ENCODE measurements around the gene POU5F1. TPM values are rescaled to one million over a fixed set of nuclear protein-coding genes. Genes with fewer than 3 reads are reported as not detected.

POU5F1 gene
- total and polyA plus RNA-seq, 9 of the 15 experiments (the other 6 are each of a cell fraction or from before 2014, with no cell fraction given), result 0.06 to 2.0 (median 0.10) TPM; not detected in 6

DNA sequence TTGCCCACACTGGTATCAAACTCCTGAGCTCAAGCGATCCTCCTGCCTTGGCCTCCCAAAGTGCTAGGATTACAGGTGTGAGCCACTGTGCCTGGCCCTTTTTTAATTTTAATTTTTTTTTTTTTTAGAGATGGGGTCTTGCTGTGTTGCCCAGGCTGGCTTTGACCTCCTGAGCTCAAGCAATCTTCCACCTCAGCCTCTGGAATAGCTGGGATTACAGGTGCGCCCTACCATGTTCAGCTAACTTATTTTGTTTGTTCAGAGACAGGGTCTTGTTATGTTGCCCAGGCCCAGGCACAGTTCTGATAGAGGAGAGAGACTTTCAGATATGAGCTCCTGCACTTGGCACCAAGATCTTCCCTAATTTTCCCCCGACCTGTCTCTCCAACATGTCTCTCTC is 39.7 kb downstream of the POU5F1 start:
- TF ChIP-seq ZNF121 (CRISPR knock-in tag; conservative IDR thresholded peaks at IDR 0.05), result peak; percentile 54; the same call in 1 of the 2 replicates
- TF ChIP-seq, protein P1, sequence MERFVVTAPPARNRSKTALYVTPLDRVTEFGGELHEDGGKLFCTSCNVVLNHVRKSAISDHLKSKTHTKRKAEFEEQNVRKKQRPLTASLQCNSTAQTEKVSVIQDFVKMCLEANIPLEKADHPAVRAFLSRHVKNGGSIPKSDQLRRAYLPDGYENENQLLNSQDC (CRISPR knock-in tag; IDR thresholded peaks at IDR 0.05), result no peak
- no peak for TF ChIP-seq KDM2B (CRISPR knock-in tag; IDR thresholded peaks at IDR 0.05)
- TF ChIP-seq BRF1 (IDR thresholded peaks at IDR 0.05; ENCODE audit: borderline replicate concordance, extremely low read depth, insufficient read length), result no peak
- TF ChIP-seq, protein P2, sequence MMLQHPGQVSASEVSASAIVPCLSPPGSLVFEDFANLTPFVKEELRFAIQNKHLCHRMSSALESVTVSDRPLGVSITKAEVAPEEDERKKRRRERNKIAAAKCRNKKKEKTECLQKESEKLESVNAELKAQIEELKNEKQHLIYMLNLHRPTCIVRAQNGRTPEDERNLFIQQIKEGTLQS (IDR thresholded peaks at IDR 0.05), result no peak
- TF ChIP-seq, protein P2 (CRISPR knock-in tag; conservative IDR thresholded peaks at IDR 0.05), result no peak
- TF ChIP-seq TEAD2 (tag; IDR thresholded peaks at IDR 0.05), result no peak
- CTCF ChIA-PET (ENCODE audit: low intra/inter-chr PET ratio), result interaction anchor here (0.6 kb wide), 1 partner anchor 660 kb away, joined by 4 read pairs; no protein-coding TSS in a partner anchor
- peaks cover 11% of the 10 kb centered on the region; the same call in 1 of the 2 replicates for H4K20me1 ChIP-seq (replicated peaks; ENCODE audit: control insufficient read depth, insufficient read depth, low read length)
- H3K4me1 ChIP-seq (replicated peaks in 1 of 2; ENCODE audit: control insufficient read depth in 2 of 2, insufficient read depth in 2 of 2, low read length in 2 of 2), result peaks cover 6 to 8% of the 10 kb centered on the region in 2 experiments; a peak in 4 of 5 replicates
- no peak for ATAC-seq
- in situ Hi-C loops (cut with MboI) (no loop called here), intact Hi-C loops (cut with micrococcal nuclease) (no loop called here)
- FAIRE-seq, result no peak
- WGBS (ENCODE audit: insufficient coverage, low coverage, missing lambda C conversion rate), result 3% methylated on average over 3 of the region's 3 CpGs
- POLR2A ChIA-PET, result interaction anchor here (0.8 kb wide), 1 partner anchor 16 kb away, joined by 3 read pairs; no protein-coding TSS in a partner anchor
- peaks cover 19 to 57% of the 10 kb centered on the region in 2 experiments for H3K27me3 ChIP-seq (ENCODE audit: control insufficient read depth in 2 of 2, insufficient read depth in 2 of 2, low read length in 2 of 2)
- BruUV-seq (replicated peaks), result no TSS peak
- H3K9me3 ChIP-seq (replicated peaks; ENCODE audit: control insufficient read depth, insufficient read depth, low read depth, low read length), result no peaks in the 10 kb centered on the region
- H3K9me1 ChIP-seq (ENCODE audit: control insufficient read depth, insufficient read depth, low read length), result no peaks in the 10 kb centered on the region
- H3K4me2 ChIP-seq (ENCODE audit: insufficient read depth, low read length), result no peak overlapping the region
- DNase-seq (ENCODE audit: extremely low read depth in 1 of 4, low spot score in 3 of 4), result no peak
- H3K9ac ChIP-seq (ENCODE audit: insufficient read depth in 1 of 2, low read depth in 2 of 2, low read length in 2 of 2), result no peak overlapping the region
- no peaks in the 10 kb centered on the region for H3K36me3 ChIP-seq (ENCODE audit: control insufficient read depth, insufficient read depth, low read length)
- no peaks in the 10 kb centered on the region for H3K79me2 ChIP-seq (ENCODE audit: control insufficient read depth, insufficient read depth, low read length)
- no peak overlapping the region for H3K27ac ChIP-seq (ENCODE audit: extremely low read depth, low read depth, low read length)
- no peak overlapping the region for H3K4me3 ChIP-seq
- no peak overlapping the region for H2AFZ ChIP-seq (ENCODE audit: low read depth, low read length)
